IPS-15b (cell line): ENCODE measurements around the gene OSBPL1A.

Experiments
- H3K27me3 ChIP-seq: one replicate; pipeline ENCODE4 v1.6.1; 2013; ENCODE audit warnings: low read length; ENCODE audit not compliant: control insufficient read depth, insufficient read depth
- H3K36me3 ChIP-seq: one replicate; pipeline ENCODE4 v1.6.1; 2013; ENCODE audit warnings: low read length; ENCODE audit not compliant: control insufficient read depth, insufficient read depth
- H3K4me1 ChIP-seq: one replicate; pipeline ENCODE4 v1.6.1; 2013; ENCODE audit warnings: mild to moderate bottlenecking, low read length; ENCODE audit not compliant: control insufficient read depth, insufficient read depth
- H3K4me3 ChIP-seq: one replicate; pipeline ENCODE4 v1.5.1; 2013; ENCODE audit warnings: low read depth, low read length
- H3K9ac ChIP-seq: one replicate; pipeline ENCODE4 v1.6.1; 2013; ENCODE audit warnings: low read depth, mild to moderate bottlenecking, low read length
- H3K9me3 ChIP-seq: one replicate; pipeline ENCODE4 v1.6.1; 2013; ENCODE audit warnings: mild to moderate bottlenecking, low read length; ENCODE audit not compliant: control insufficient read depth, insufficient read depth

Gene OSBPL1A

GRCh38 chr18:24322584-24323136 is 75.0 kb downstream of the OSBPL1A start:
- Histone ChIP-seq H3K4me3 (no peak overlapping the region), H3K9me3 (no peaks in the 10 kb centered on the region), H3K4me1 (no peaks in the 10 kb centered on the region), H3K9ac (no peak overlapping the region), H3K36me3 (no peaks in the 10 kb centered on the region), H3K27me3 (no peaks in the 10 kb centered on the region)

GRCh38 chr18:24321071-24321470 is 76.6 kb downstream of the OSBPL1A start:
- Histone ChIP-seq H3K4me1 (no peaks in the 10 kb centered on the region), H3K9ac (no peak overlapping the region), H3K27me3 (no peaks in the 10 kb centered on the region), H3K4me3 (no peak overlapping the region), H3K9me3 (no peaks in the 10 kb centered on the region), H3K36me3 (no peaks in the 10 kb centered on the region)

GRCh38 chr18:24319757-24320156 is 77.9 kb downstream of the OSBPL1A start:
- Histone ChIP-seq H3K9ac (no peak overlapping the region), H3K9me3 (no peaks in the 10 kb centered on the region)

GRCh38 chr18:24317370-24317769 is 80.3 kb downstream of the OSBPL1A start:
- Histone ChIP-seq H3K9ac (no peak overlapping the region), H3K36me3 (no peaks in the 10 kb centered on the region), H3K27me3 (no peaks in the 10 kb centered on the region), H3K4me3 (no peak overlapping the region), H3K4me1 (no peaks in the 10 kb centered on the region), H3K9me3 (no peaks in the 10 kb centered on the region)

More at GRCh38 chr18:24319757-24320156, 77.9 kb downstream of the OSBPL1A start:
- Histone ChIP-seq H3K36me3 (no peaks in the 10 kb centered on the region), H3K27me3 (no peaks in the 10 kb centered on the region), H3K4me3 (no peak overlapping the region), H3K4me1 (no peaks in the 10 kb centered on the region)

GRCh38 chr18:24315170-24315569 is 82.5 kb downstream of the OSBPL1A start:
- no peaks in the 10 kb centered on the region for H3K4me1 ChIP-seq
- no peak overlapping the region for H3K4me3 ChIP-seq
- H3K36me3 ChIP-seq, result no peaks in the 10 kb centered on the region
- no peaks in the 10 kb centered on the region for H3K9me3 ChIP-seq
- H3K27me3 ChIP-seq, result no peaks in the 10 kb centered on the region
- H3K9ac ChIP-seq, result no peak overlapping the region

GRCh38 chr18:24306201-24306600 is 91.4 kb downstream of the OSBPL1A start:
- Histone ChIP-seq H3K4me3 (no peak overlapping the region), H3K27me3 (no peaks in the 10 kb centered on the region), H3K9ac (no peak overlapping the region), H3K9me3 (no peaks in the 10 kb centered on the region), H3K36me3 (no peaks in the 10 kb centered on the region), H3K4me1 (no peaks in the 10 kb centered on the region)

- H3K9ac ChIP-seq, result no peak overlapping the region
Measured at GRCh38 chr18:24300703-24301102, 96.9 kb downstream of the OSBPL1A start.

GRCh38 chr18:24296276-24296675 is 101.3 kb downstream of the OSBPL1A start:
- Histone ChIP-seq H3K36me3 (no peaks in the 10 kb centered on the region), H3K9ac (no peak overlapping the region), H3K27me3 (no peaks in the 10 kb centered on the region), H3K9me3 (no peaks in the 10 kb centered on the region), H3K4me1 (no peaks in the 10 kb centered on the region), H3K4me3 (no peak overlapping the region)

More at GRCh38 chr18:24300703-24301102, 96.9 kb downstream of the OSBPL1A start:
- no peaks in the 10 kb centered on the region for H3K36me3 ChIP-seq
- H3K4me3 ChIP-seq, result no peak overlapping the region
- H3K9me3 ChIP-seq, result no peaks in the 10 kb centered on the region
- no peaks in the 10 kb centered on the region for H3K4me1 ChIP-seq
- no peaks in the 10 kb centered on the region for H3K27me3 ChIP-seq

GRCh38 chr18:24293254-24293653 is 104.4 kb downstream of the OSBPL1A start:
- Histone ChIP-seq H3K9ac (no peak overlapping the region), H3K4me1 (no peaks in the 10 kb centered on the region), H3K9me3 (no peaks in the 10 kb centered on the region), H3K27me3 (no peaks in the 10 kb centered on the region), H3K36me3 (no peaks in the 10 kb centered on the region), H3K4me3 (no peak overlapping the region)

GRCh38 chr18:24278591-24278990 is 119.0 kb downstream of the OSBPL1A start:
- H3K27me3 ChIP-seq, result no peaks in the 10 kb centered on the region
- no peak overlapping the region for H3K4me3 ChIP-seq
- no peak overlapping the region for H3K9ac ChIP-seq
- H3K36me3 ChIP-seq, result no peaks in the 10 kb centered on the region
- H3K4me1 ChIP-seq, result no peaks in the 10 kb centered on the region
- no peaks in the 10 kb centered on the region for H3K9me3 ChIP-seq

- Histone ChIP-seq H3K27me3 (no peaks in the 10 kb centered on the region), H3K4me3 (no peak overlapping the region), H3K9ac (no peak overlapping the region), H3K9me3 (no peaks in the 10 kb centered on the region), H3K4me1 (no peaks in the 10 kb centered on the region), H3K36me3 (no peaks in the 10 kb centered on the region)
Measured at GRCh38 chr18:24277516-24278195, 120.0 kb downstream of the OSBPL1A start.

GRCh38 chr18:24276994-24277393 is 120.6 kb downstream of the OSBPL1A start:
- Histone ChIP-seq H3K4me1 (peaks cover 3% of the 10 kb centered on the region), H3K36me3 (no peaks in the 10 kb centered on the region), H3K27me3 (no peaks in the 10 kb centered on the region), H3K9ac (no peak overlapping the region), H3K4me3 (no peak overlapping the region), H3K9me3 (no peaks in the 10 kb centered on the region)
